Thoracic aorta (tissue), 2 donors: Measurements from ENCODE around the gene SCAMP5. TPM values are rescaled to one million over a fixed set of nuclear protein-coding genes. Genes with fewer than 3 reads are reported as not detected.

Experiments used
- ATAC-seq: fragments of 150-250 bp; one replicate; pipeline ENCODE4 v1.8.0; 2017; ENCODE audit warnings: low read depth; ENCODE audit not compliant: insufficient number of reproducible peaks, low FRiP score
- DNase-seq: peaks from one replicate; pipeline ENCODE4 v3.0.0-alpha.2; 2020; ENCODE audit warnings: low spot score
- H3K27ac ChIP-seq, 2 donors: fragments of 200-600 bp; sonication (generic); 1 replicate in 1 of 2; 2 replicates in 1 of 2; pipeline ENCODE4 v1.5.1; 2016; ENCODE audit warnings: mild to moderate bottlenecking in 2 of 2, moderate library complexity in 2 of 2
- H3K27me3 ChIP-seq: fragments of 200-600 bp; sonication (generic); replicated peaks from 2 replicates; pipeline ENCODE4 v1.6.0; 2016; ENCODE audit warnings: mild to moderate bottlenecking; ENCODE audit not compliant: insufficient read depth
- H3K36me3 ChIP-seq: fragments of 200-600 bp; sonication (generic); one replicate; pipeline ENCODE4 v1.5.1; 2016
- H3K4me1 ChIP-seq, 2 donors: fragments of 200-600 bp; sonication (generic); 1 replicate in 1 of 2; 2 replicates in 1 of 2; pipeline versions ENCODE4 v1.5.1 to v1.6.0; 2016; ENCODE audit warnings: low read depth in 2 of 2, mild to moderate bottlenecking in 1 of 2; ENCODE audit not compliant: control insufficient read depth in 1 of 2
- H3K4me3 ChIP-seq: fragments of 200-600 bp; sonication (generic); 2 replicates; pipeline ENCODE4 v1.5.1; 2016; ENCODE audit warnings: mild to moderate bottlenecking
- H3K9me3 ChIP-seq: fragments of 200-600 bp; sonication (generic); 2 replicates; pipeline ENCODE4 v1.5.1; 2016
- CTCF ChIP-seq: fragments of 200-600 bp; sonication (generic); IDR thresholded peaks from one replicate; pipeline ENCODE4 v1.5.1; 2019; ENCODE audit warnings: antibody characterized with exemption
- total RNA-seq, 2 donors: library from RNA; depleted of rRNA; stranded (reverse); fragments of >200 nt; gene quantifications; one replicate each; pipeline versions ENCODE4 v1.1.0 to v1.2.3, GENCODE V29; 2016

The SCAMP5 gene
- total RNA-seq, 2 donors from 2014 or later = 1.5 to 3.5 TPM

GRCh38 chr15:75019916-75020315, 24.6 kb downstream of the SCAMP5 start:
- Histone ChIP-seq H3K4me1 (peaks cover 5 to 9% of the 10 kb centered on the region in 2 donors), H3K27me3 (no peaks in the 10 kb centered on the region), H3K36me3 (no peaks in the 10 kb centered on the region), H3K27ac (no peak overlapping the region), H3K4me3 (no peak overlapping the region), H3K9me3 (no peaks in the 10 kb centered on the region)
- no peak for ATAC-seq
- no peak for DNase-seq
- TF ChIP-seq CTCF = no peak

- no peak for TF ChIP-seq CTCF
- H3K4me1 ChIP-seq = peaks cover 5 to 13% of the 10 kb centered on the region in 2 donors
- ATAC-seq (no peak), DNase-seq (no peak)
- no peak overlapping the region for H3K27ac ChIP-seq
- no peaks in the 10 kb centered on the region for H3K36me3 ChIP-seq
- no peaks in the 10 kb centered on the region for H3K27me3 ChIP-seq
- no peaks in the 10 kb centered on the region for H3K9me3 ChIP-seq
- H3K4me3 ChIP-seq = no peak overlapping the region
These were observed 26.0 kb downstream of the SCAMP5 start for GRCh38 chr15:75021341-75021740.

- no peak overlapping the region for H3K4me3 ChIP-seq
- no peaks in the 10 kb centered on the region for H3K27me3 ChIP-seq
- H3K27ac ChIP-seq = no peak overlapping the region
- peaks cover 5 to 13% of the 10 kb centered on the region in 2 donors for H3K4me1 ChIP-seq
- TF ChIP-seq CTCF = no peak
- no peaks in the 10 kb centered on the region for H3K9me3 ChIP-seq
- H3K36me3 ChIP-seq = no peaks in the 10 kb centered on the region
- no peak for ATAC-seq
- DNase-seq = no peak
These were observed 27.4 kb downstream of the SCAMP5 start for GRCh38 chr15:75022783-75023180.

- peak; percentile 88 for DNase-seq
- TF ChIP-seq CTCF = no peak
- H3K27me3 ChIP-seq = no peaks in the 10 kb centered on the region
- ATAC-seq = peak; percentile 94
- H3K36me3 ChIP-seq = no peaks in the 10 kb centered on the region
- H3K9me3 ChIP-seq = no peaks in the 10 kb centered on the region
- peak within 1 kb of the TSS; percentile 75 to 83 for H3K27ac ChIP-seq
- H3K4me3 ChIP-seq = peak within 1 kb of the TSS; percentile 91
- H3K4me1 ChIP-seq = peaks cover 5 to 15% of the 10 kb centered on the region in 2 donors
These were observed 28.0 kb downstream of the SCAMP5 start, which contains the start of gene PPCDC for GRCh38 chr15:75023181-75023871. Gene PPCDC, plus strand, starts transcription at chr15:75023590. Its CDS starts 4,729 bp downstream, at chr15:75028319.

- TF ChIP-seq CTCF = no peak
- H3K9me3 ChIP-seq = no peaks in the 10 kb centered on the region
- no peak for DNase-seq
- no peaks in the 10 kb centered on the region for H3K36me3 ChIP-seq
- H3K4me1 ChIP-seq = peaks cover 5 to 22% of the 10 kb centered on the region in 2 donors
- peak overlapping the region; percentile 75 to 83 for H3K27ac ChIP-seq
- peak overlapping the region; percentile 91 for H3K4me3 ChIP-seq
- H3K27me3 ChIP-seq = no peaks in the 10 kb centered on the region
- no peak for ATAC-seq
These were observed 28.7 kb downstream of the SCAMP5 start for GRCh38 chr15:75023872-75024636.
